Measurements from ENCODE around the gene FRMD4A. TPM values are rescaled to one million over a fixed set of nuclear protein-coding genes. Genes with fewer than 3 reads are reported as not detected.

FRMD4A gene
- total and polyA plus RNA-seq, 11 donors, result 12.2 to 58.1 (median 28.1) TPM

GRCh38 chr10:13961853-13962252, 368.9 kb downstream of the FRMD4A start:
- WGBS, 4 donors, result 83 to 91% (median 88%) methylated on average over 3 of the region's 3 CpGs

GRCh38 chr10:13961097-13961496, 369.6 kb downstream of the FRMD4A start:
- H3K9me3 ChIP-seq, result no peaks in the 10 kb centered on the region
- H3K4me3 ChIP-seq, result no peak overlapping the region
- ATAC-seq (peak in 3 of 4 donors; percentile 51 to 74 (median 62)), DNase-seq (peak in 1 of 5 donors; percentile 54)
- H3K27me3 ChIP-seq, result no peaks in the 10 kb centered on the region
- H3K36me3 ChIP-seq, result no peaks in the 10 kb centered on the region
- intact Hi-C loops (cut with DNase I), result no loop called here
- H3K4me1 ChIP-seq, result peaks cover 0 to 24% (median 12%) of the 10 kb centered on the region in 12 donors
- WGBS, 4 donors, result 38 to 56% (median 43%) methylated on average over 5 of the region's 5 CpGs
- TF ChIP-seq CTCF (IDR thresholded peaks at IDR 0.05), result no peak
- no peak for TF ChIP-seq POLR2A (IDR thresholded peaks at IDR 0.05)
- peak overlapping the region in 9 of 12 donors; percentile 36 to 70 (median 48) for H3K27ac ChIP-seq

More at GRCh38 chr10:13961853-13962252, 368.9 kb downstream of the FRMD4A start:
- Histone ChIP-seq H3K4me1 (peaks cover 0 to 22% (median 10%) of the 10 kb centered on the region in 12 donors), H3K4me3 (no peak overlapping the region), H3K27me3 (no peaks in the 10 kb centered on the region), H3K9me3 (no peaks in the 10 kb centered on the region), H3K27ac (no peak overlapping the region), H3K36me3 (no peaks in the 10 kb centered on the region)
- intact Hi-C loops (cut with DNase I), result no loop called here
- ATAC-seq (no peak), DNase-seq (no peak)
- no peak for TF ChIP-seq POLR2A (IDR thresholded peaks at IDR 0.05)
- no peak for TF ChIP-seq CTCF (IDR thresholded peaks at IDR 0.05)

DNA sequence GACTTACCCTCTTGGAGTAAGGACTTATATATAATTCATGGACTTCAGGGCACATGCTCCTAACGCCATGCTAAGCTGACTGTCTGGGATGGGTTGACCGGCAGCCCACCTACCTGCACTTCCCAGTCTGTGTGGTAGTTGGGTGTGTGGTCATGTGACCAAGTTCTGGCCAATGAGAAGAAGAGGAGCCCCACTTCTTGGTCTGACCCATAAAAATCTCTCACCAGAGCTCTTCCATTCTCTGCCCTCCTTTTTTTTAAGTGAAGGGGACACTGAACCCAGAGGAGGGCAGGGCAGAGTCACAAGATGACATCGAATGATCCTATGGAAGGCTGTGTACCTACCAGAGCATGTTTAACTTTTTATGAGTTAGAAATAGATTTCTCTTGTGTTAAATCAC, 370.1 kb downstream of the FRMD4A start:
- TF ChIP-seq CTCF (IDR thresholded peaks at IDR 0.05), result no peak
- no peak for TF ChIP-seq POLR2A (IDR thresholded peaks at IDR 0.05)
- ATAC-seq, result no peak
- H3K4me1 ChIP-seq, result peaks cover 0 to 29% (median 12%) of the 10 kb centered on the region in 12 donors
- H3K4me3 ChIP-seq, result peak overlapping the region in 3 of 12 donors; percentile 5 to 44 (median 30)
- H3K36me3 ChIP-seq, result no peaks in the 10 kb centered on the region
- intact Hi-C loops (cut with DNase I), result loop anchor here in 1 of 10 donors (1.0 kb wide), 1 partner anchor 31 kb away; no protein-coding TSS in a partner anchor
- H3K9me3 ChIP-seq, result no peaks in the 10 kb centered on the region
- WGBS, 4 donors, result 78 to 88% (median 87%) methylated on average over 3 of the region's 3 CpGs
- DNase-seq, result no peak
- peak overlapping the region in 11 of 12 donors; percentile 30 to 70 (median 44) for H3K27ac ChIP-seq
- H3K27me3 ChIP-seq, result no peaks in the 10 kb centered on the region

DNA sequence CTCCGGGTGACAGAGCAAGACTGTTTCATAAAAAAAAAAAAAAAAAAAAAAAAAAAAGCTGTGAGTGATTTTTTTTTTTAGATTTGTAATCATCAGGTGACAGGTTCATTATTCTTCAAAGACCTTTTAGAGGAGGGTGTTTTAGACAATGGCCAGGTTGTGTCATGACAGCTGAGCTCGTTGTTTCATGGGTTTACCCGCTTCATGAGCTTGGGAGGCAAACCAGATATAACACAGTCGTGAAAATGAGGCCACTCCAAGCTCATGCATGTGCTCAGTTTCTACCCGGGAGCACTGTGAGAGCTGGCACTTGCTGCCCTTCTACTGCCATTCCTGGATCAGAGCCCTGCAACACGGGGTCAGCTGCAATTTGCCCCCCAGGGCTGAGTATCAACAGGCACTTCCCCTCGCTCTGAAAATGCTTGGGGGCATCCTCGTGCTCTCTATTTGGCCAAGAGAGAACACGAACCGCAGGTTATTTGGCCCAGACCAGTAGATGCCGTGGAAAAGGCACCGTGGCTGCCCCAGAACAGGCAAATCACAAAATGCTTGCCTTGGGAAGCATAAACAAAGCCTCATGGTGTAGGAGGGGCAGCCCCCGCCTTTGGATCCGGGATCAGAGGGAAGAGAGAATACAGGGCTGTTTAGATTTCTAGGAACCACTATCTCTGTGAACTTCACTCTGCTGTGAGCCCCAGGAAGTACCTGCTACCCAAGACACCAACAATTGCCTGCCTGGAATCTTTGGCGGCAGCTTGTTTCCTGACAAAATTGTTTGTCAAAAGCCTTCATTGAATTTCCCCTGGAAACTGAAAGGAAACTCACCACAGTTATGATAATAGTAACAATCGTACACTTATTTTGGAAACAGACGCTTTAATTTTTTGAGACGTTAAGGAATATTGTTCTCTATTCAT, 371.0 kb downstream of the FRMD4A start:
- no peaks in the 10 kb centered on the region for H3K9me3 ChIP-seq
- 39 to 47% (median 45%) methylated on average over 18 of the region's 18 CpGs for WGBS, 4 donors
- peak overlapping the region; percentile 5 to 70 (median 44) for H3K27ac ChIP-seq
- peak in 1 of 4 donors; percentile 47 for ATAC-seq
- TF ChIP-seq POLR2A (IDR thresholded peaks at IDR 0.05) (no peak), CTCF (IDR thresholded peaks at IDR 0.05) (no peak)
- H3K27me3 ChIP-seq, result no peaks in the 10 kb centered on the region
- intact Hi-C loops (cut with DNase I), result loop anchor here in 4 of 10 donors (1.0 to 10.0 kb wide), 5 partner anchors 32 to 172 kb away; no protein-coding TSS in a partner anchor
- no peak for DNase-seq
- H3K36me3 ChIP-seq, result no peaks in the 10 kb centered on the region
- peaks cover 0 to 30% (median 12%) of the 10 kb centered on the region in 12 donors for H3K4me1 ChIP-seq
- peak overlapping the region in 10 of 12 donors; percentile 5 to 44 (median 18) for H3K4me3 ChIP-seq

All from heart left ventricle (tissue), 16 donors.